Body of pancreas (tissue), 4 donors: ENCODE data around the gene PCDHGC3. TPM values are rescaled to one million over a fixed set of nuclear protein-coding genes. Genes with fewer than 3 reads are reported as not detected.

Source experiments
- ATAC-seq: fragments of 150-250 bp; one replicate; pipeline ENCODE4 v1.9.1; 2016
- DNase-seq, 4 donors: peaks; one replicate each; pipeline ENCODE4 v3.0.0-alpha.2; 2019
- H3K27ac ChIP-seq, 4 donors: fragments of 200-600 bp; sonication (generic); 1 replicate in 3 of 4; 2 replicates in 1 of 4; pipeline versions ENCODE4 v1.5.1 to v1.6.1; 2016 to 2019; ENCODE audit warnings: mild to moderate bottlenecking in 1 of 4, mixed read lengths in 1 of 4, moderate library complexity in 1 of 4
- H3K27me3 ChIP-seq, 2 donors: fragments of 200-600 bp; sonication (generic); one replicate each; pipeline ENCODE4 v1.6.0; 2016; ENCODE audit warnings: mild to moderate bottlenecking in 1 of 2
- H3K36me3 ChIP-seq, 2 donors: fragments of 200-600 bp; sonication (generic); replicated peaks in 1 of 2; 2 replicates each; pipeline ENCODE4 v1.5.1; 2016; ENCODE audit warnings: low read depth in 2 of 2; ENCODE audit not compliant: insufficient read depth in 1 of 2
- H3K4me1 ChIP-seq: fragments of 200-600 bp; sonication (generic); one replicate; pipeline ENCODE4 v1.6.0; 2016
- H3K4me3 ChIP-seq, 2 donors: fragments of 200-600 bp; sonication (generic); 1 replicate in 1 of 2; 2 replicates in 1 of 2; pipeline ENCODE4 v1.5.1; 2016 to 2019
- H3K9me3 ChIP-seq, 3 donors: fragments of 200-600 bp; sonication (generic); 1 replicate in 2 of 3; 2 replicates in 1 of 3; pipeline ENCODE4 v1.5.1; 2016
- POLR2A ChIP-seq, 3 donors: fragments of 450-650 bp; IDR thresholded peaks; one replicate each; pipeline ENCODE4 v1.6.1; 2016; ENCODE audit warnings: antibody characterized with exemption in 3 of 3, mild to moderate bottlenecking in 2 of 3
- WGBS, 2 donors: methylation state at CpG; one replicate each; pipeline ENCODE4 v1.1.5; 2017; 5-methylcytosine and 5-hydroxymethylcytosine counted together
- intact Hi-C: fragments of 100-400 bp; cut with DNase I; formaldehyde crosslinking; loops from one replicate; pipeline ENCODE4 v1.15.1; 2023
- total RNA-seq, 2 donors: library from RNA; depleted of rRNA; stranded (reverse); fragments of >200 nt; gene quantifications; one replicate each; pipeline ENCODE4 v1.1.0, GENCODE V29; 2016
- TF ChIP-seq, protein P1 (sequence below), 7 experiments: fragments of 450-650 bp in 4 of 7; fragments of 200-600 bp in 3 of 7; sonication (generic) in 3 of 7; IDR thresholded peaks; one replicate each; pipeline ENCODE4 v1.5.1; 2016 to 2019; ENCODE audit warnings: antibody characterized with exemption in 7 of 7

PCDHGC3 gene
- total RNA-seq, 2 donors from 2014 or later = 9.6 to 16.1 TPM

DNA sequence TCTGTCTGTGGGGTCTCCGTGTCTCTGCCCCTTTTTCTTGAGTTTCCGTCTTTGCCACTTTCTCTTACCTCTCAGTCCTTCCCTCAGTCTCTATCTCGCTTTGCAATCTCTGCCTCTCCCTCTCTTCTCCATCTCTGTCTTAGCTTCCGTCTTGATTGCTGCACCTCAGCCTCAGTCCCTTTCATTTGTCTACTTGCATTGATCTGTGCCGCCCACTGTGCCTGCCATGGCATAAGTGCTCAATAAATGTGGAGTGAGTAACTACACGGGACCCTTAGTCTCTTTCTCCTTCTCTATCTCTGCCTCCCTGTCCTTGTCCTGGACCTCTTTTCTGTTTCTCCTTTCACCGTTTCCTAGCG lies 19.7 kb downstream of the PCDHGC3 start:
- Histone ChIP-seq H3K9me3 (no peaks in the 10 kb centered on the region), H3K27ac (no peak overlapping the region), H3K27me3 (no peaks in the 10 kb centered on the region), H3K4me1 (no peaks in the 10 kb centered on the region), H3K4me3 (no peak overlapping the region), H3K36me3 (no peaks in the 10 kb centered on the region)
- intact Hi-C loops = no loop called here
- no peak for ATAC-seq
- TF ChIP-seq, protein P1, sequence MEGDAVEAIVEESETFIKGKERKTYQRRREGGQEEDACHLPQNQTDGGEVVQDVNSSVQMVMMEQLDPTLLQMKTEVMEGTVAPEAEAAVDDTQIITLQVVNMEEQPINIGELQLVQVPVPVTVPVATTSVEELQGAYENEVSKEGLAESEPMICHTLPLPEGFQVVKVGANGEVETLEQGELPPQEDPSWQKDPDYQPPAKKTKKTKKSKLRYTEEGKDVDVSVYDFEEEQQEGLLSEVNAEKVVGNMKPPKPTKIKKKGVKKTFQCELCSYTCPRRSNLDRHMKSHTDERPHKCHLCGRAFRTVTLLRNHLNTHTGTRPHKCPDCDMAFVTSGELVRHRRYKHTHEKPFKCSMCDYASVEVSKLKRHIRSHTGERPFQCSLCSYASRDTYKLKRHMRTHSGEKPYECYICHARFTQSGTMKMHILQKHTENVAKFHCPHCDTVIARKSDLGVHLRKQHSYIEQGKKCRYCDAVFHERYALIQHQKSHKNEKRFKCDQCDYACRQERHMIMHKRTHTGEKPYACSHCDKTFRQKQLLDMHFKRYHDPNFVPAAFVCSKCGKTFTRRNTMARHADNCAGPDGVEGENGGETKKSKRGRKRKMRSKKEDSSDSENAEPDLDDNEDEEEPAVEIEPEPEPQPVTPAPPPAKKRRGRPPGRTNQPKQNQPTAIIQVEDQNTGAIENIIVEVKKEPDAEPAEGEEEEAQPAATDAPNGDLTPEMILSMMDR (IDR thresholded peaks at IDR 0.05) = no peak
- TF ChIP-seq POLR2A (IDR thresholded peaks at IDR 0.05) = no peak
- WGBS, 2 donors = 93% methylated on average over 8 of the region's 8 CpGs
- no peak for DNase-seq

DNA sequence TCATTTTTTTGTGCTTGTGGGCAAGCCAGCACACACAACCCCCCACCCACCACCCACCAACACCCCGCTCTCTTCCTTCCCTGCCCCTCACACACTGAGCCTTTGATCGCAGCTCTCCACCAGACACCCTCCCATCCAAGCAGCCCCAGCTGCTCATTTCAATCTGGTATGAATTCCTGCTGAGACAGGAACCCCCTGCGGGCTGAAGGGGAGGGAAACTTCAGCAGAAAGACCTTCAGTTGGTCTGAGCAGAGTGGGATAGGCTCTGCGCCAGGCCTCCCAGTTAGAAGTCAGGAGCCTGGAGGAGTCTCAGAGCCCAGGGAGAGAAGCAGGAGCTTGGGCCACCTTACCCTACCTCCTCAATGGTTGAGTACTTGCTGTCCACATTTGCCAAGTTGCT lies 20.3 kb downstream of the PCDHGC3 start:
- no peak for ATAC-seq
- no peak for DNase-seq
- TF ChIP-seq, protein P1 (IDR thresholded peaks at IDR 0.05) = no peak
- TF ChIP-seq POLR2A (IDR thresholded peaks at IDR 0.05) = no peak
- Histone ChIP-seq H3K4me3 (no peak overlapping the region), H3K9me3 (no peaks in the 10 kb centered on the region), H3K36me3 (no peaks in the 10 kb centered on the region), H3K27ac (no peak overlapping the region), H3K27me3 (no peaks in the 10 kb centered on the region), H3K4me1 (no peaks in the 10 kb centered on the region)
- intact Hi-C loops = no loop called here
- 79 to 89% methylated on average over 4 of the region's 4 CpGs for whole genome bisulfite sequencing, 2 donors

DNA sequence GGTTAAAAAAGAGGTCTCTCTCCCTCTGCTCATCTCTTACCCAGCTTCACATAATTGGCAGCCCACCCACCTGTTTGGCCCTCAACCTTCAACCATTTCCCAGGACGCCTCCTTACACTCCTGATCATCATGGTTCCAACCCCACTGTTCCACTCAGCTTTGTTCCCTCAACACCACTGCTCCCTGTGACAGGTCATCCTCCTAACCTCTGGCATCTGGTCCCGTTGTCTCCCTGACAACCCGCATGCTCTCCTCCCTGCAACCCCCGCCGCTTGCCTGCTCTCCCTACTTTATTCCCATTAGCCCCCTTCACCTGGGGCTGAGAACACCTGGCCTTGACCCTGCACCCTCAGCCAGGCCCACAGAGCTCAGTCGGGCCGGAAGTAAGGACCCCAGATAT lies 26.0 kb downstream of the PCDHGC3 start:
- no peak for ATAC-seq
- Histone ChIP-seq H3K36me3 (no peaks in the 10 kb centered on the region), H3K9me3 (no peaks in the 10 kb centered on the region), H3K27me3 (no peaks in the 10 kb centered on the region), H3K27ac (no peak overlapping the region), H3K4me3 (no peak overlapping the region), H3K4me1 (no peaks in the 10 kb centered on the region)
- TF ChIP-seq, protein P1 (IDR thresholded peaks at IDR 0.05) = no peak
- no peak for TF ChIP-seq POLR2A (IDR thresholded peaks at IDR 0.05)
- WGBS, 2 donors = 81 to 87% methylated on average over 7 of the region's 7 CpGs
- intact Hi-C loops = no loop called here
- no peak for DNase-seq

DNA sequence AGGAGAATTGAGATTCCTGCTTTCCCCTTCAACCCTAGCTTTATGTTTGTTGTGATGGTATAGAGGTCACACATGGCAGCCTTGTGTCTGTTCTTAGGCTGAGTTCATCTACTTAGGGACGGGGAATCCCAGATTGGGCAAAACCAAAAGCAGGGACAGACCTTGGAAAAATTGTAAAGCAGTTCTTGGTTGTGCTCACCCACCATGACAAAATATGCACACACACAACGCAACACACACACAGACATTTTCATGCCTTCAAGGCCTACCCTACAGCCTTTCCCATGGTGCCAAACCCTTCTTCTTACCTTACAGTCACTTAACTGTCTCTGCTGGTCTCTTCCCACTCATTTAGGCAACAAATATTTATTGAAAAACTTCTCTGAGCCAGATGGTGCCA lies 27.9 kb downstream of the PCDHGC3 start:
- intact Hi-C loops = no loop called here
- Histone ChIP-seq H3K27me3 (no peaks in the 10 kb centered on the region), H3K4me3 (no peak overlapping the region), H3K27ac (no peak overlapping the region), H3K36me3 (no peaks in the 10 kb centered on the region), H3K9me3 (no peaks in the 10 kb centered on the region), H3K4me1 (no peaks in the 10 kb centered on the region)
- TF ChIP-seq POLR2A (IDR thresholded peaks at IDR 0.05) = no peak
- TF ChIP-seq, protein P1 (IDR thresholded peaks at IDR 0.05) = no peak
- WGBS, 2 donors = 87 to 98% methylated on average over 2 of the region's 2 CpGs
- DNase-seq (no peak), ATAC-seq (no peak)

DNA sequence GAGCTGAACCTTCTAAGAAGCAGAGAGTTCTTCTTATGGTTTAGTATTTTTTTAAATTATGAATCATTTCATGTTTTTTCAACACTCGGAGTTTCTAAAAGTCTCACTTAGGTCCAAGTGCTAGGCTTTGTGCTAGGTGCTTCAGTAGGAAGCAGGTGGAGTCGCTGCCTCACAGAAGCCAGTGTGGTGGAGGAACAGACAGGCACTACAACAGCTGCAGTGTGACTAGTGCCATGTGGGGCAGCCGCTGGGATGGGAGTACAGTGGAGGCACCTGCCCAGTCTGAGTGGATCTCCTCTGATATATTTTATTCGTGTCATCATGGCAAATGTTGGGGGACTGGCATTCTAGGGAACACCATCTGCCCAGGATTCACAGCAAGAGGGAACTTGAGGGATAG lies 28.4 kb downstream of the PCDHGC3 start:
- no peaks in the 10 kb centered on the region for H3K27me3 ChIP-seq
- no peak overlapping the region for H3K4me3 ChIP-seq
- no peaks in the 10 kb centered on the region for H3K4me1 ChIP-seq
- no peaks in the 10 kb centered on the region for H3K9me3 ChIP-seq
- DNase-seq (no peak), ATAC-seq (no peak)
- no peak for TF ChIP-seq POLR2A (IDR thresholded peaks at IDR 0.05)
- TF ChIP-seq, protein P1 (IDR thresholded peaks at IDR 0.05) = no peak
- no peaks in the 10 kb centered on the region for H3K36me3 ChIP-seq
- intact Hi-C loops = no loop called here
- 92 to 93% methylated on average over 4 of the region's 4 CpGs for WGBS, 2 donors
- H3K27ac ChIP-seq = no peak overlapping the region
